Fibroblast of lung (primary cell): ENCODE data around the gene CTTNBP2NL.

Source experiments
- CTCF ChIP-seq, 2 donors: IDR thresholded peaks in 1 of 2; conservative IDR thresholded peaks in 1 of 2; 1 replicate in 1 of 2; 2 replicates in 1 of 2; pipeline ENCODE4 v1.5.1; 2011 to 2012; ENCODE audit warnings: low read length in 2 of 2, control low read depth in 1 of 2, inconsistent platforms in 1 of 2, low read depth in 1 of 2, mild to moderate bottlenecking in 1 of 2
- EZH2 ChIP-seq: IDR thresholded peaks from 2 replicates; pipeline ENCODE4 v1.5.1; 2012; ENCODE audit warnings: low read length, control low read depth, mild to moderate bottlenecking; ENCODE audit errors: missing control alignments

GRCh38 chr1:112501810-112502641, 106.0 kb downstream of the CTTNBP2NL start:
- TF ChIP-seq CTCF (conservative IDR thresholded peaks at IDR 0.05 in 1 of 2, IDR thresholded peaks at IDR 0.05 in 1 of 2; ENCODE audit: low read depth in 1 of 2, low read length in 2 of 2) (peak; percentile 79 to 87), EZH2 (no peak)
